AG08396 (cell line): ENCODE data around the gene ZBTB39.
A peak's percentile ranks its signal among the peaks of the same experiment; 100 is the strongest.
"Not testable (repeated sequence)": the region's sequence is repeated elsewhere in the genome, so short reads cannot be mapped to it uniquely, and the experiment has no call there.

Experiments used
- DNase-seq: peaks from one replicate; pipeline ENCODE4 v3.0.0; 2012; ENCODE audit warnings: low spot score, mixed read lengths

Gene ZBTB39

DNA sequence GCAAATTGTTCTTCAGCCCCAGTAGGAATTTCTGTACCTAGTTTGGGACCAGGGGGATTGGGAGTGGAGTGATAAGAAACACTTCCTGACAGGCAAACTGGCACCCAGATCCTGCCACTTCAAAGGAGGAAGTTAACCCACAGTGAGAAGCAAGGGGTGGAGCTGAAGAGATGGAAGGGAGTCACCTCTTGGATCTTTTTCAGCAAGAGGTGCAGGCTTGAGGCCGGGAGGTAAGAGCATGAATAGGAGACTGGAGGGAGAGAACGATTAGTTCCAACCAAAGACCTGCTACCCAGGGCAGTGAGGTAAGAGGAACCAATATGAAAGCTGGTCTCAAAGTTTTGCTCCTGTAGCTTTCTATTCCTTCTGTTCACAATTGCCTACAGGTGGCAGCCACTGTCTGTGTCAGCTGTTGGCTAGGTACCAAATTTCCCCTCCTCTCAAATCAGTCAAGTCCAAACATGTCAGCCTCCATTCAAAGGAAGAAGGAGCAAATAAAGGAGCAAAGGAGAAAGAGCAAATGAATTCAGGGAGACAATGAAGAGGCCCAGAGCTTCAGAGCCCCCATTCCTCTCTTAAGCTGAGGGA lies 24.9 kb upstream of the ZBTB39 start:
- no peak for DNase-seq

DNA sequence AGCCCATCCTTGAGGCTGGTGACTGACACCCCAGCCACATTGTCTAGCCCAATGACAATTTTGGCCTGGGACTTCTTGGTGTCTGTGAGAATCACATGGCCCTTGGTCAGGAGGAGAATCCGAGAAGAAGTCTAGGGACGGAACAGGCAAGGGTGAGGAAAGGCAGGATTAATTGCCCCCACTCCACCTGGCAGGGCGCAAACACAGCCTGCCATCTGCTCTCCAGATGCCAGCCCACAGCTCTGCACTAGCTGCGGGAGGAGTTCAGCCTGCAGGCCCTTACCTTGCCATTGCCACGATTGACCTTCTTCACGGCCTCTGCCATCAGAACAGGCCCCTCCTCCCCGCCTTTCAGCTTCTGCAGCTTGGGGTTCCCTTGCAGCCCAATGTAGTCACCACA lies 23.1 kb upstream of the ZBTB39 start:
- no peak for DNase-seq

DNA sequence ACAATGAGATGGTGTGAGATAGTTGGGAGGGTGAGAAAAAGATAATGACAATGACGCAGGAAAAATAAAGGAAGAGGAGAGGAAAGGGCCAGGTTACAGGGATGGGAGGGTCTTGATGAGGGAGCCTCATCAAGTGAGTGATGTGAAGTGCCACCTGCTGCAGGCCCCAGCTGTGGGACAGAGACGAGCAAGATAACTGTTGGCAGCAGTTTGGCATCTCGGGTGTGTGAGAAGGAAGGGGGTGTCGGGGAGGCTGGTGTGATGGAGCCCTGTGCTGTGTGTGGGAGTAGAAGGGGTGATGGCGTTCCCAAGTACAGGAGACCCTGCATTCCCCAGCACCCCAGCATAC lies 21.4 kb upstream of the ZBTB39 start:
- DNase-seq = no peak

DNA sequence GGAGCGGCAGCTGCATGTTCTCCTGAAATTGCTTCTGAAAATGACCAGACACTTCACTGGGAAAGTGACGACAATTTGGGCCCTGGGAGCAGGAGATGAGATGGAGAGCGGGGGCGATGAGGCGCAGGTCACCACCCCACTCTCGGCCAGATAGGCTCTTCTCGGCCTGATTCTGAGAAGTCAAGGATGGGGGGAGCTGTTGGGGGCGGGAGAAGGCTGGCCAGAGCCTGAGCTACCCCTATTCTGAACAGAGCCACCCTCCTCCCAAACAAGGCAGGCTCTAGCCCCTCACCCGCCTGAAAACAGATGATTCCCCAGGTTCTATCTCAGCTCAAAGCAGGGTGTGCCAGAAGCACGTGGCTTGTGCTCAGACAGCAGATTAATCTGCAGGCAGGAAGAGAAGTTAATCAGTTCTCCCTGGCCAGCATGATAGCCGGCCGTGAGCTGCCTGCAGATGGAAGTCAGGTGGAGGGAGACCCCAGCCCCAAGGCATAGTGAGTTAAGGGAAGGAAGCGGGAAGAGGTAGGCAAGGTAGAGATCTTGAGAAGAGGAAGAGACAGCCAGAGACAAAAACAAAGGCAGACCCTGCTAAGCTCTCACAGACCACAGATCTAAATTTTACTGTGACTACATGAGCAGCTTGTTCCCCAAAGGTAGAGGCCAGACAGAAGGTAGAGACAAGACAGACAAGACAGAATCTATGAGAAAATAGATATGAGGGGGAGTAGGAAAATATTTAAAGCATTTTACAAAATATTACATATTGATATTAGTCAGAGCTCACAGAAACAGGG lies 20.9 kb upstream of the ZBTB39 start:
- no peak for DNase-seq

DNA sequence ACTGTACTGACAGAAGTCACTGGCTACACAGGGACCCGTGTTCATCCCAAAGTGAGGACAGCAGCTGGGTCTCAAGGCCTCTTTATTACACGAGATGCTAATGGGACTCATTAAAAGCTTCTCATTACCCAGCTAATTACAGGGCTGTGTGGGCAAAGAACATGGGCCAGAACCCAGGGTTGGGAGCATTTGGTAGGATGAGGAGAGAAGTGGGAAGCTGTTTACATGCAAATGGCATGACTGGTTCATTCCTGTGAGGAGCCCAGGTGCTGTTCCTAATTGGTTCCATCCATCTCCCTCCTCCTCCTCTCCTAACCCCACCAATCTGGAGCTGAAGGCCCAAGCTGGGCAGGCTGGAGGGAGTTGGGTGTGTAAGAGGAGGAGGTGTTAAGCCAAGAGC lies 18.9 kb upstream of the ZBTB39 start:
- no peak for DNase-seq

DNA sequence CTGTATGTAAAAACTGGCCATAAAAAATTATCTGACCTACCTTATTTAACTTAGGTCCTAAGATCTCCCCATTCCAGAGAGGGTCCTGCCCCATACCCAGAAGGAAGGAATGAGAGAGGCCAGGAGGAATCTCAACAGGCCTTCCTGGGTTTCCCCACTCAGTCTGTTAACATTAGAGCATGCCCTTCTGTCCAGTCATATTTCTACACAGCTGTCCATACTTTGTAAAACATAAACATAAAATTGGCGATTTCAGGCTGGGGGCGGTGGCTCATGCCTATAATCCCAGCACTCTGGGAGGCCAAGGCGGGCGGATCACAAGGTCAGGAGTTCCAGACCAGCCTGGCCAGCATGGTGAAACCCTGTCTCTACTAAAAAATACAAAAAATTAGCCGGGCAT lies 16.0 kb upstream of the ZBTB39 start:
- not testable (repeated sequence) for DNase-seq

DNA sequence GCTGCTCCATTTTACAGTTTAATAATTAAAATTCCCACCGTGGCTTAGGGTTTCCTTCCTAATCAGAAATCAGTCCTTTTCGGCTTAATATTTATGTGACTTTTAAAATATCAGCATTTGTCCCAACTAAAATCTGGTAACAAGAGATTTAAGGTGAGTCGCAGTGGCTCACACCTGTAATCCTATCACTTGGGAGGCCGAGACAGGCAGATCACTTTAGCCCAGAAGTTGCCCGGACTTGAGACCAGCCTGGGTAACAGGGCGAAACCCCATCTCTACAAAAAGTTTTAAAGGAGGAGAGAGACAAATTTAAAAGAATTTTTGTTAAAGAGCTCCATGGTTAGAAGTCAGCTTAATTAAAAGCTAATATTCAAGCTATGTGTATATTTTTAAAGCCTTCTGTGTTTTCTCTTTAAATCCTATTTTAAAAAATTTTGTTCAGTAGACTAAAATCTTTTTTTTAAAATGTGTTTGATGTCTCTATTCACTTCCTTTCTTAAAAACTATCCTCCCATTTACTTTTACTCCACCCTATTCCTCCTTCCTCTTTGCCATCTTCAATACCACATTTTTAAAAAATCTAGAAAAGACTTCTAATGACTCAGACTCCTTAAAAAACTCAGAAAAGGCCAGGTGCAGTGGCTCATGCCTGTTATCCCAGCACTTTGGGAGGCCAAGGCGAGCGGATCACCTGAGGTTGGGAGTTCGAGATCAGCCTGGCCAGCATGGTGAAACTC lies 13.8 kb upstream of the ZBTB39 start:
- no peak for DNase-seq

DNA sequence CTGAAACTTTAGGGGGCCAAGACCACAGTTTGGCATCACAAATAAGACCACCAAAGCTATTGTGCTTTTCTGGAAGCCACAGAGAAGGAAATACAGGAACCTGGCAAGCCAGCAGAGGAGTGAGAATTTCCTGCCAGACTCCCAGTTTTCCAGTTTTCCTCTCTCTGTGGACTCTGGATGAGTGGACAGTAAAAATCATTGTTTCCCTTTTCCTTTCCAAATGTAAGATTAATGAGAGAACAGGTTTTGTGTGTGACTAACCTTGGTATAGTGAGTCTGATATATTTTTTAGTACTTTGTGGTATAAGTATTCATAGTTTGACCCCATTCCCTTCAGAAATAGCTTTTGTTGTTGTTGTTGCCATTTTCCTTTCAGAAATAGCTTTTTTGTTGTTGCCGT lies 12.6 kb upstream of the ZBTB39 start:
- DNase-seq = no peak

DNA sequence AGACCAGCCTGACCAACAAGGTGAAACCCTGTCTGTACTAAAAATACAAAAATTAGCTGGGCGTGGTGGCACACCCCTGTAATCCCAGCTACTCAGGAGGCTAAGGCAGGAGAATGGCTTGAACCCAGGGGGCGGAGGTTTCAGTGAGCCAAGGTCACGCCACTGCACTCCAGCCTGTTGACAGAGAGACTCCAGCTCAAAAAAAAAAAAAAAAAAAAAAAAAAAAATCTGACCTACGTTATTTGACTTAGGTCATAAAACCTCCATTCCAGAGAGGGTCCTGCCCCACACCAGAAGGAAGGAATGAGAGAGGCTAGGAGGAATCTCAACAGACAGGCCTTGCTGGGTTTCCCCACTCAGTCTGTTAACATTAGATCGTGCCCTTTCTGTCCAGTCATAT lies 12.0 kb upstream of the ZBTB39 start:
- DNase-seq = not testable (repeated sequence)

DNA sequence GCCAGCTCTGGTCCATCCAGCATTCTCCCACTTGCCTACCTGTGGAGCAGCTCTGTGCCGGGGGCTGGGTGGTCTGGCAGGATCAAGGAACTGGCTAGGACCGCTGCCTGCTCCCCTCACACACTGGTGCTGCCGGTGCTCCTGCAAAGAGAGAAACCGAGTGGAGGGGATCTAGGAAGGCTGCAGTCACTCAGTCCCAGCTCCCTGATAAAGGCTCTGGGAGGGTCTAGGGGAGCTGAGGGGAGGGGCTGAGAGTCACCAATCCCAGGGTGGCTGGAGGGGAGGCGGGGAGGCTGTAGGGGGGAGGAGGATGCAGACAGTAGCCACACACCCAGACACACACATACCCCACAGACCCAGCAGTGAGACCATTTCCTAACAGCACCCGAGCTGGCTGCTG lies 10.0 kb upstream of the ZBTB39 start, which contains the start of gene TAC3:
TSS of gene TAC3 (minus strand) at position 182 of the 400 bp plus-strand sequence. CDS start 732 bp downstream, outside the sequence.
- no peak for DNase-seq

DNA sequence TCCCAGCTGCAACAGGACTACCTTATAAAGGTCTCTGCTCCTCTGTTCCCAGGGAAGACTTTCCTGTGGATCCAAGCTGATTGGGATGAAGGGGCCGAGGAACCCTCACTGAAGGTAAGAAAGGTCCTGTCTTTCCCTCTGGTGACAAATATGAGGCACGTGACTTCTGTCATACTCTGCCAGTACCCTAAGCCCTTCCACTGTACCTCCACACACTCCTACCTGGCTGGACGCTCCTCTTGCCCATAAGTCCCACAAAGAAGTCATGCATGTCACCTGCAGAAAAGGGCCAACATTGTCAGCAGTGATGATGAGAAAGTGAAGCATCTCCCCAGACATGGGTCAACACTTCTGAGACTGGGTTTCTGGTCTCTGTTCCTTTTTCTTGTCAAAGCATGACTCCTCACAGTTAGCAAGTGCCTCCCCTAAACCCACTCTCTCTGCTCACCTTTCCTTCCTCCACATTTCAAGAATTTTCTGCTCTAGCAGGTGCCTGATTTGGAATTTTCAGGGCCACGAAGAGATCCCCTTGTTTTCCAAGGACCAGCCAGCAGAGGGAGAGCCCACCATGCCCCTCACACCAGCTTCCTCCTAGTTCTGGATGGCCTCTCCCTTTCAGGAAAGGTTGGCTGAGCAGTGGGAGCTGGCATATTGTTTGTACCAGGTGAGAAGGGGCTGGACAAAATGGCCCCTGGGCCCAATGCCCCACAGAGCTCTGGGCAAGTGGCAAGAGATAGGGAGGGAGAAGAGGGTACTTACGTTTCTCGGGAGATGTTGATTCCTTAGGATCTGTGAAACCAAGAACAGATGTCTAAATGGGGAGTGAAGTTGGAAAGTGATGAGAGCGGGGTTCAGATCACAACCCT lies 6.5 kb upstream of the ZBTB39 start:
- no peak for DNase-seq

DNA sequence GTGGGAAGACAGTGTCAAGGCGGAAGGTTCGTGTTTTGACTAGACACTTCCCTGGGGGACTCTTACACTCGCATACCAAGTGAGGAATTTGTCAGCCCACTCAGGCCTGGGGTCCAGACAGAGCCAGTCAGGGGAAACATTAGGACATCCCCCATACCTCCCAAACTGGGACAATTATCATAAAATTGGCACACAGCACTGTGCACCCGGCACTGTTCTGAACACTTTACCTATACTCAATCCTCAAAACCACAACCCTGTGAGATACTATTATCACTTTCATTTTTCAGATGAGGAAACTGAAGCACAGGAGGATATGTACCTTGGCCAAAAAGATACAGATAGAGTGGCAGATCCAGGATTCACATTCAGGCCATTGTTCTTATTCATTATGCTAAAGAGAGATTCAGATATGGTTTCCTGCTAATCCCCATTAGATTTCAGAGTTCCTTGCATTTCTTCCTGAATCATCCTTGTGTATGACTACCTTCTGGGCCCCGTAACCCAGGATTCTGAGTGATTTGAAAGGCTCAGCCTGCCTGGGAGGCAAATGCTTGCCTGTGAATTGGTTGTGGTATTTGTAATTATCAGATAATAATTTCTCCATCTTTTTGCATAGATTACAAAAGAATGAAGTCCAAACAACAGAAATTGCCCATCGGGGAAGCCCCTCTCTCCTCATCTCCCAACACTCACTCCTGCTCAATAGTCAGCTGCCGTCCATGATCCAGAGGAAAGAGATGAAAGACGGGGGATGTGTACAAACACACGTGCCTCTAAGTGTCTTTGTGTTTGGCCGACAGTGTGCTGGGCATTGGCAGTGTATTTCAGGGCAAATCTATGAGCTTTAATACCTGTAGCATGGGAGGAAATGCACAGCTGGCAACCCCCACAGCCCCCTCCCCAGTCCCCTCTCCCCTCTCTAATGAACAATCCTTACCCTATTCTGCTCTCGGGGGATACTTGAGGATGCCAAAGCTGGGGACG lies 5.4 kb upstream of the ZBTB39 start:
- DNase-seq = no peak

DNA sequence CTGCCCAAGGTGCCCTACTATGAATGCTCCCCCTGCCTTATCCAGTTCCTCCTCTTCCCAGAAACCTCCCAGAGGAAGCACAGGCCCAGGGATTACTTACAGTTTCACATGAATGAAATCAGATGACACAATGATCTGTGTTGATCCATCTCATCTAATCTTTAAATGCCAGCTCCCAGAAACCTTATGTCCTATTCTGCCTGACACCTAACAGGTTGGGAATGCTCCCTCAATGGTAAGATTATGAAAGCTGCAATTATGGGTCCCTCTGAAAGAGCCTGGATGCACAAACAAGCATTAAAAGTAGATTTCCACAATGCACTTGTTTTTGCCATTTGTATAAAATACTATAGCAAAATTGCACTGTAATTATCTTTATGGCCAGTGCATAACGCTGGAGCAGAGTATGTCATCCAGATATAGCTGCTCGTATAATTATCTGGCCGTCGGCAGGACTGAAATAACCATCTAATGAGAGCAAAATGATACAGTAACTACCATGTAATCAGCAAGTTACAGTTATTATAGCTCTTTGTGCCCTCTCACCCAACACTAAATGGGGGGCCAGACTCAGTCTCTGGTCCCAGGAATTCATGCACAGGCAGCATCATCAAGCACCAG lies 4.4 kb upstream of the ZBTB39 start:
- DNase-seq = no peak

DNA sequence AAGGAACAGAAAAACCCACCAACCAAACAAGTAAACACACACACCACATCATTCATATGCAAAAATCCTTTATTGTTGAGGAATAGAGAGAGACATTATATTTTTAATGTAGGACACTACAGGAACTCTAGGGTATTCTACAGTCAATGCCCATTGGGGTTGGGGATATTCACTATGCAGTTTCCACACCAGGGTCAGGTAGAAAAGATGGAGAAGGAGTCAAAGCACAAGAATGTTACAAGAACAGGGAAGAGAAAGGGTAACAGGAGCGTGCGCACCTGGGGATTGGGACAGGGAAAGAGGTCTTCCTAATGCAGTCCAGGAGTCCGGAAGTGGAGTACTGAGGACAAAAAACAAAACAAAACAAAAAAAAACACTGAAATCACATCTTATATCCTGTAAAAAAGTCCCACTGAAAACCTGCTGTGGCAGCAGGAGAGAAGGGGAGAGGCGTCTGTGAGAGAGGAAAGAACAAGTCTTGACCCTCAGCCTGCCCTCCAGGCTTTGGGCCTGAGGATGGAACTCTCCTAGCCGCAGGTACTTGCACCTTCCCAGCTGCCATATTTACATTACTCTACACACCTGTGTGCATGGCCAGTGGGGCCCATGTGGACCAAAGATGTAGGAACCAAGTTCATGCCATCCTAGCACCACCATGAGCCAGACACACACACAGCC lies 3.7 kb upstream of the ZBTB39 start:
- no peak for DNase-seq

DNA sequence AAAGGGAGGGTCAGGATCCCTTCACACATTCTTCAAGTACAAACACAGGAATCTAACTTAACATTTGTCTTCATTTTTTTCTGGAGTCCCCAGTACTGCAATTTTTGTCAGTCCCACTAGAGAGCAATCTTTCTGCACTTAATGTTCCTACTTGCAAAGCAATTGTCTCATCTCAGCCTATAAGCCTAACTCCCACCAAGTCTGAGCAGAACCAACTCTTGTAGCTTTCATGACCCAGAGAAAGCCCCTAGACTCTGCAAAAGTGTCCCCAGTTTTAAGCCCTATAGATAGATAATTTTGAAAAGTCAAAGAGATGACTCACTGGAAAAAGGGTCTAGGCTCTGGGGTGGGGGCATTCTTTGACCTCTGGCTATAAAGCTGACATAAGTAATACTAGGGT lies 1.8 kb upstream of the ZBTB39 start:
- peak; percentile 69 for DNase-seq

DNA sequence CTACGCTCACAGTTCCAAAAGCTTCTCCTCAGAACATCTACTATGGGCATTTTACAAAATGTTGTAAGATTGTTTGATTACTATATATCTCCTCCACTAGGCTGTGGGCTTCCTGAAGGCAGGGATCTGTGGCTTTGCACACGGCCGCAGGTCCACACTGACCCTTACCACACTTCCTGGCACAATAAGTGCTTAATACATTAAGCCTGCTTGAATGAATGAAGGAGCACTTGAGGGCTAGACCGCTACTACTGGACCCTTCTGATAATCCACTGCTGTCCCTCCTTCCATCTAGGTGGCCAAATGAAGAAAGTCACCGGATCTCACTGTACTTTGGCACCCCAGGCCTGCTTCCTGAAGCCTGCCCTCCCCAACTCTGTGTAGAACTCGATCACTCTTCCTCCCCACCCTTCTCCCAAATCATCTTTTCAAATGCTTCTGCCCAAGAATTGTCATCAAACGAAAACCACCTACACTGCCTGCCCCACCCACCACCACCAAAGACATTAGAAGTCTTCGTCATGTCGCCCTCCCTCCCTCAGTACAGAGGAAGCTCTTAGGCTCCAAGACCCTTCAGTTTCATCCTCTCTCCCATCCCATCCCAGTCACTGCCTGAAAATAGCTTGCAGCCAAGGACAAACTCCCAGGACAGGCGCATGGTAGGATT lies 596 bp upstream of the ZBTB39 start:
- DNase-seq = no peak

DNA sequence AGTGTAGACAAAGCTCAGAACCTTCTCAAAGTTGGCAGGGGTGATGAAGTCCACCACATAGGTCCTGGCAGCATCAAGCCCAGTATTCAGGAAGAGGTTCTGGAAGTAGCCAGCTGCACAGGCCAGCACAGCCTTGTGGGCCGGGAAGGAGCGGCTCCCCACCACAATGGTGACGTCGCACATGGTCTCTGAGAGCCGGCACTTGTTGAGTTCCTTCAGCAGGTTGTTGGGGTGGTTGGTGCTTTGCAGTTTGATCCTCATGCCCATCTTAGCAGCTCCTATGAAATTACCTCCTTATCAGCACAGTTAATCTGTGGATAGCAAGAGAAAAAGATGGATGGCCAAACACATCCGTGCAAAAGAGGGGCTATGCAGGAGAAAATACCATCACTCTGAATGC lies 1.7 kb downstream of the ZBTB39 start:
- no peak for DNase-seq

DNA sequence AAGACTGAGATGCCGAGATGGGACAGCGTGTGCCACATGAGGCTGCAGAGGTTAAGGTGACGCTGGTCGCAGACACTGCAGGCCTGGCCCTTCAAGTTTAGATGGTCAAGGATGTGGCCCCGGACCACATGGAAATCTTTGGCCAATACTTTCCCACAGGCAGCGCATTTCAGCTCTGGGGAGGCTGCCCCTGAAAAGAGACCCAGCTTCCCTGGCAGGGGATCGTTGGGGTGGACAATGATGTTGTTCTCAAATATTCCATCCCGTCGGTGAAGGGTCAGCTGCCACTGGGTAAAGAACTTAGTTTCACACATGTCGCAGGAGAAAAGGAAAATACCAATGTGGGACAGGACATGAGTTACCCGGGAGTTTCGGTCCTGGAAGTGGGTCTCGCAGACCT lies 3.0 kb downstream of the ZBTB39 start:
- DNase-seq = no peak

DNA sequence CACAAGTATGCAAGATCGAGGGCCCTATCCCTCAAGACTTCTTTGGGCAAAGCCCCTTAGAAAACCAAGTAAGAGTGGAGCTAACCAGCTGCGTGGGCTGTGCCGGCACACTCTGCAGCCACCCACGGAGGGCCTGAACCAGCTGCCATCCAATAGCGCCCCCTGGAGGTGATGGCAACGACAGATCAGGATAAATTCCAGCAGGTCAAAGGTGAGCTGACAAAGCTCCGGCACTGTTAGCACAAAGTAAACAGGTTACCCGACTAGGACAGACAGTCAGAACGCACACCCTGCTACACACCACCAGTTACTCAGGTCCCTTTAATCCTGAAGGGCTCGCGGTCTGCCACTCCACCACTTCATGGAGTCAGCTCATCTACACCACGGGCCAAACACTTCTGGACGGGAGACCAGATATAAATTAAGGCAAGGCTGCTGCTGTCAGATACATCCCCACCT lies 4.9 kb downstream of the ZBTB39 start:
- DNase-seq = peak; percentile 84
